Mucosa of gallbladder (tissue), 1 donor: ENCODE data around the gene SLC13A4. TPM values are rescaled to one million over a fixed set of nuclear protein-coding genes. Genes with fewer than 3 reads are reported as not detected.

Experiments
- DNase-seq: peaks from one replicate; pipeline ENCODE4 v3.0.0-alpha.2; 2020; ENCODE audit warnings: low spot score
- total RNA-seq: library from RNA; stranded (reverse); gene quantifications from one replicate; pipeline ENCODE4 v1.2.1, GENCODE V29; 2021
- donor health status: DM: no; HTN: no; CAD: no.

SLC13A4 gene
- total RNA-seq, 1 donor from 2014 or later: not detected

DNA sequence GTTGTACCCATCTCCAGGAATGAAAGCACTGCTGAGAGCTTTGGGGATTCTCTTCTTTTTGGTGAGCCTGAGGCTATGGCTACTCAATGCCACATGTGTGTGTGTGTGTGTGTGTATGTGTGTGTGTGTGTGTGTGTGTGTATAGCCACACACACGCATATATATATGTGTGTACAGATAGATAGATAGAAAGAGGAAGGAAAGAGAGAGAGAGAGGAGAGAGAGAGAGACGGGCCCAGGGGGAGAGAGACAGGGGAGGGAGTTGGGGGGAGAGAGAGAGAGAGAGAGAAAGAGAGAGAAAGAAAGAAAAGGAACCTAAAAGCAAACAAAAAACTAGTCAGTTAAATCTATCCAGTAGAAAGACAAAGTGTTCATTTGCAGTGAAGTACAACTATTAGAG, 8.3 kb downstream of the SLC13A4 start:
- no peak for DNase-seq

GRCh38 chr7:135718794-135719437, 9.1 kb downstream of the SLC13A4 start:
- DNase-seq: no peak

DNA sequence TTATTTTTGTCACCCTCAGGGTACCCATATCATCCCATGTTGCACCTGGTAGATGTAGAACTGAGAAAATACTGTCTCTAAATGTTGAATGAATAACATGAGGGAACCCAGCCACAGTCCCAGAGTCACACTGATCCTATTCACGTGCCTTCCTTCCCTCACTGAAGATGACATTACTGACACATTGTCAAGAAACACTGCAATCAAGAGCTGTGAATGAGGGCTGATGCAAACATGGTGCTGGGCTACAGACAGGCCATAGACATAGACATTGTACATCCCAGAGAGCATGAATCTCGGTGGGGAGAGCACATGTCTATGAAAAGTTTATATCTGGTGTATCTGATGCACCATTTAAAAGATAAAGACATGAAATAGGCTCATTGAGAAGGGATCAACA, 9.8 kb downstream of the SLC13A4 start:
- no peak for DNase-seq

GRCh38 chr7:135717693-135718092, 10.3 kb downstream of the SLC13A4 start:
- DNase-seq: no peak

DNA sequence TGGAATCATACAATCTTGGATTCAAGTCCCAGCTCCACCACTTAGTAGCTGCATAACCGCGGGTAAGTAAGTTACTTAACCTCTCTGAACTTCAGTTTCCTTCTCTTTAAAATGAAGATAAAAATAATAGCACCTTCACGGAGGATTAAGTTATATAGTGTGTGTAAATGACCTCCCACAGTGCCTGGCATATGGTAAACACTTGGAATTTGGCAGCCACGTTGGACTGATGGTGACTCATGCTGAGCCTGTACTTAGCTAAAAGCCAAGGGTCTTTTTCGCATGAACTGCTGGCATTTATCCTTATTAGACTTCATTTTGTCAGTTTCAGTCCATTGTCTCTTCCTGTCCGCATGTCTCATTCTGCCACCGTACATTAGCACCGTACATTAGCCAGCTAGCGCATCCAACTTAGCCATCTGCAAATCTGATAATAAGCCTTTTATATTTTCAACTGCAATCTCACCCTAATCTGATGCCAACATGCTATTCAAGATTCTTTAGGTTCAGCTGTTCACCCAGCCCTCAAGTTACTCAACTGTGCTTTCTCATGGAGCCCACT, 11.2 kb downstream of the SLC13A4 start:
- no peak for DNase-seq

DNA sequence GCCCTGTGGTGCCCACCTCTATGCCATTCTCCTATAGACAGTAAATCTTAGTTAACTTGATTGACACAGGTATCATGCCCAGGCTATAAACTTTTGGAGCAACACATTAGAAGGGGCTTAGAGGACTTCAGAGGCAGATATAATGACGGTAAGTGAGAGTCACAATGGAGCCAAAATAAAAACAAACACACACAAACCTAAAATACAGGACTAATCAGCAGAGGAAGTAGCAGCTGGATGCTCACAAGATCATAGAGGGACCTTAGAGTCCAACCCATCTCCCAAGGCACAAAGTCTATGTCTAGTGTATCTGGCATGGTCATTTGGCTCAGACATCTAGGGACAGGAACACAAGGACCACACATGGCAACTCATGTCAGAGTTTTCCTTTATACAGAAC, 12.3 kb downstream of the SLC13A4 start:
- no peak for DNase-seq

- DNase-seq: no peak
Observed at GRCh38 chr7:135715055-135715522, 12.9 kb downstream of the SLC13A4 start.

DNA sequence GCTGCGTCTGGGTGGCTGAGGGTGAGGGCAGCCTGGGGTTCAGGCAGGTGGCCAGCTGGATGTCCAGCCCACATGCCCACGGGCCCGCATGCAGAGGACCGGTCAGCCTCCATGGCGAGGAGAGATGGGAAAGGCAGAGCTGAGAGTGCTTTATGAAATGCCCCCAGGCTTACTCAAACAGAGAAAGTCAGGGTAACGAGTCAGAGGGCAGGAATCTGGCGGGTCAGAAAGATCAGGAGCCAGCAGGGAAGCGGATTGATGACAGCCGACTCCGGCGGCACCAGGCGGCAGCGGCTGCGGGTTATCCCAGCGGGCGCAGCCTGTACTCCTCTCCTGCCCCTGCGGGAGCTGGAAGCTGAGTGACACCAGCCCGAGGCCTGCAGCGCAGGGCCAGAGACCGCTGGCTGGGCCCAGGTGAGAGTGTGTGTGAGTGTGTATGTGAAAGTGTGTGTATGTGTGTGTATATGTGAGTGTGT, 13.4 kb downstream of the SLC13A4 start:
- DNase-seq: no peak

DNA sequence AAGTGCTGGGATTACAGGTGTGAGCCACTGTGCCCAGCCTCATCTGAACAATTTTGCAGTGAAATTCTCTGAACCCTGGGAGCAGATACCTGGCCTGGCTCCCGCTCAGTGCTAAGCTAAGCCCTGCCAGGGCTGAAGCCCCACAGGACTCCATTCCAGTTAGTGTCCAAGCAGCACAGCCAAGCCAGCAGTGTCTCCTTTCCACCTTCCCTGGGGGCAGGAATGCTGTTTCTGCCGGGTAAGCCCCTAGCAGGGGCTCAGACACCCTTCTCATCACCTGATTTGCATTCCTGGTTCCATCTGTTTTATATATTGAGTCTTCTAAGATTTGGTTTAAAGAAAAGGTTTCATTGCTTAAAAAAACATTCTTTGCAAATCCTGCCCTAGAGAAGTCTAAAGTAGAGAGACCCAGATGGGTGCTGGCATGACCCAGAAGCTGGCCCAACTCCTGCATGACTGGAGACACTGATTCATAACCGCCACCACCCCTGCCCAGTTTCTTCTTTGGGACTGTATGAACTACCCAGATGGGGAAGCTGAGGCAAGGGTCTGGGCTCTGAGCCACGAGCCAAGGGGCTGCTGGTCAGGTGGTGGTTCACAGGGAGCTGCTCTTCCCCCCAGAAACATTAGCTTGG, 14.0 kb downstream of the SLC13A4 start:
- no peak for DNase-seq

- DNase-seq: no peak
Observed at GRCh38 chr7:135712796-135713195, 15.2 kb downstream of the SLC13A4 start.

GRCh38 chr7:135712182-135712782, 15.7 kb downstream of the SLC13A4 start:
- no peak for DNase-seq

GRCh38 chr7:135711139-135711469, 16.9 kb downstream of the SLC13A4 start:
- DNase-seq: no peak

GRCh38 chr7:135710417-135711138, 17.4 kb downstream of the SLC13A4 start:
- no peak for DNase-seq

DNA sequence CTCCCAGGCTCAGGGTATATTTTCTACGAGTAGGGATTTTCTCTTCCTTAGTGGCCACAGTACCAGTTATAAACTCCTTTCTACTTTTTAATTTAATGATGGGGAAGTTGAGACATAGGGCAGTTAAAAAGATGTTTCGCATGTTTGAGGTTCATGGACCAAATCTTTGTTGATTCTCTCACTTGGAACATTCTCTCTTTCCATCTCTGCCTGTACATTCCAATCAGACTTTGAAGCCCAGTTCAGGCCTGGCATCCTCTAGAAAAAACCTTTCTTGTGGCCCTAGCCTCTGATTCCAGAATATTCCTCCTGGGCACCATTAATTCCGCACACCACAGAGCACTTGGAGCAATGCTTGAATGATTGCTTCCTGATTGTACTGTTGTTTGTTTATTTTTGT, 18.5 kb downstream of the SLC13A4 start:
- no peak for DNase-seq

DNA sequence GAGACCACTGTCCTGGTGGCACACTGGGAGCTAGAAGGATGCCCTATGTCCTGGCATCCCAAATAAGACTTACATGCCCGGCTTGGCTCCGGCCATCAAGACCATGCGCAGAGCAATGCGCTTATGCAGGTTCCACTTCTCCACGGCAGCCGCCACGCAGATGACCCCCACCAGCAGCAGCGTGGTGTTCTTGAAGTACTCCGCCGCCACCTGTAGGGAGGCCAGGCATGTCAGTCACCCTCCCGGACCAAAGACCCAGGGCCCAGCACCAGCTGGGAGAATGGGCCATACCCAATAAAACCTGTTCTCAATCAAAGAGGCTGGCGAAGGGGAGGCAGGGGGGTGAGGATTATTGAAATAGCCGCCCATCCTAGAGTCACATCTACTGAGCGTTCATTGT, 19.9 kb downstream of the SLC13A4 start:
- no peak for DNase-seq

DNA sequence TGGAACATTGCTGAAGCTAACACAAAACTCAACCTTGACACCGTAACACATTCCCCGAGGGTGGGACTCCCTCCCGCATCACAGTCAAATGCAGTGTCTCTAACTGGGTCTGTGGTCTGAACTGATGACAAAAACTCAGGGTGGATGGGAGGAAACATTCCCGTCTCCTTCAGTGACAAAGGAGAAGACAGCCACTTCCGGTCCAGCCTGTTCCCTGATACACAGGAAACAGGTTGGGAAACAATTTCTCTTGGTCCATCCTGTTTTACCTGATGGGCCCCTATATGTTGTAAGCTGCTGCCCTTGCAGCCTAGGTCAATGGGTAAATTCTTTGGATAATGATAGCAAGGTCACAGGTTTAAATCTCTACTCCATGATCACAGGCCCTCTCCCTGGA, 20.4 kb downstream of the SLC13A4 start:
- DNase-seq: no peak

GRCh38 chr7:135706858-135707569, 21.0 kb downstream of the SLC13A4 start:
- DNase-seq: no peak

DNA sequence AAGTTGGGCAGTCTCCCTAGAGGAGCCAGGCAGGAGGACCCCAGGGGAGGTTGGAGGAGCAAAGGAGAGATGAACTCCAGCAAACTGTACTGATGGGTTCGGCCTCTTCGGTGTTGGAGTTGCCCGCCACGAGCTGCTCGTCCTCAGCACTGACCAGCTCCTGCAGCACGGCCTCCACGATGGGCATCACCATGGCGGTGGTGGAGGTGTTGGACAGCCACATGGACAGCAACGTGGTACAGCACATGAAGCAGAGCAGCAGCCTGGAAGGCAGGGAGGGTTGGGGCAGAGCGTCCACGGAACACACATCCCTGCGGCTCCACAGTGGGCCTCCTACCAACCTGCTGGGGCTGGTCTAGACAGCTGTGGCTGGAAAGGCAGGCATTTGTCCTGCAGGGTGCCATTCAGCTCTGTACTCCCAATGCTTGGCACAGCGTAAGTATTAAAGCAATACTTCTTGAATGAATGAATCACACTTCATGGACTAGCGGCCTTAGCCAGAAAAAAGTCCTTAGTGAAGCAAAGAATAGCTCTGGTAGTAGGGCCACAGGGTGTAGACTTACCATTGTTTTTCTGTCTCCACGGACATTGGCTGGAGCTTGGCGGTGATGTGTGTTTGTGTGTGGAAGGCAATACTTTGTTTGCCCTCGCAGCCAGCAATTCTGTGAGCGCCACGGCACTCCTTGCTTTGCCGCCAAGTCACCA, 21.8 kb downstream of the SLC13A4 start:
- DNase-seq: no peak

DNA sequence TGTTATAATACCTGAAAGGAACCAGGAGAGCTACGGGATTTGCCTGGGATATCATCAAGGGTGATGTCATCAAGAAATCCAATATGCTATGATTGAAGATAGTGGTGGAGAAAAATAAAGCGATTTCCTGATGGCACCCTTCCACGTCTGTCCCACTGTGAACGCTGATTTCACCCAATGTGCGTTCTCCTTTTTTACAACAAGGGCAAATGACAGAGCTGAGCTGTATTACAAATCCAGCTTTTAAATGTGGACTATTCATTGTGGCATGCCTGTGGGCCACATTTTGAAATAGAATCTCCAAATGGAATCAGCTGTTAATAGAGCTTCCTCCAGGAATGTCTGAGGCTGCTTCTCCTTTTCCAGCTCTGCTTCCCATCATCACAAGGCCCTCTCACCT, 23.3 kb downstream of the SLC13A4 start:
- no peak for DNase-seq

- no peak for DNase-seq
Observed at GRCh38 chr7:135704074-135704473, 23.9 kb downstream of the SLC13A4 start.
